ENCODE data around the gene NKAPD1. TPM values are rescaled to one million over a fixed set of nuclear protein-coding genes. Genes with fewer than 3 reads are reported as not detected.
"Not testable (repeated sequence)": the region's sequence is repeated elsewhere in the genome, so short reads cannot be mapped to it uniquely, and the experiment has no call there.

Gene NKAPD1
- total and polyA plus RNA-seq, 9 of the 15 experiments (the other 6 are each of a cell fraction or from before 2014, with no cell fraction given), result 14.1 to 73.5 (median 29.3) TPM

DNA sequence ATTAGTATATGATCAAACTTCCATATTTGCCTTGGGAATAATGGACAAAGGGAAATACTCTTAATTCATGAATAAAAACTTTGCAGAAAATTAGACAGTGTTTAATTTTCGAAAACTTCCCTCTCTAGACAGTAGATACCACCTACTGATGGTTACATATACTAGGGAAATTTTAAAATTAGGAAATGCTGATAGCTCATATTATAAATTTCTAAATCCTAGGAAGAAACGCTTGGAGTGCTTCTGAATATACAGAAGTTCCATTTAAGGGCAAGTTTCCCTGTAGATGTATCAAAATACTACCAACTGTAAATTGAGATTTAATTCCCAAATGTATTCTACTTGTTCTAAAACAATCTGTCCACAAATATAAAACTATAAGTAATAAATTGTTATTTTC, 21.2 kb downstream of the NKAPD1 start:
- H4K20me1 ChIP-seq (replicated peaks; ENCODE audit: control insufficient read depth, insufficient read depth, low read length); H3K9me3 ChIP-seq (replicated peaks; ENCODE audit: control insufficient read depth, insufficient read depth, low read depth, low read length); H2AFZ ChIP-seq (ENCODE audit: low read depth, low read length); CTCF ChIA-PET (ENCODE audit: low intra/inter-chr PET ratio); FAIRE-seq; DNase-seq (ENCODE audit: extremely low read depth in 1 of 4, low spot score in 3 of 4); H3K27me3 ChIP-seq (ENCODE audit: control insufficient read depth in 2 of 2, insufficient read depth in 2 of 2, low read length in 2 of 2); H3K4me2 ChIP-seq (ENCODE audit: insufficient read depth, low read length); H3K4me3 ChIP-seq; H3K9me1 ChIP-seq (ENCODE audit: control insufficient read depth, insufficient read depth, low read length); ATAC-seq; in situ Hi-C loops (cut with MboI); H3K27ac ChIP-seq (ENCODE audit: extremely low read depth, low read depth, low read length); intact Hi-C loops (cut with micrococcal nuclease); H3K9ac ChIP-seq (ENCODE audit: insufficient read depth in 1 of 2, low read depth in 2 of 2, low read length in 2 of 2): not testable (repeated sequence)
- H3K79me2 ChIP-seq (ENCODE audit: control insufficient read depth, insufficient read depth, low read length), result peaks cover 13% of the 10 kb centered on the region; the same call in 1 of the 3 replicates
- peaks cover 59% of the 10 kb centered on the region for H3K36me3 ChIP-seq (ENCODE audit: control insufficient read depth, insufficient read depth, low read length)
- POLR2A ChIA-PET, result interaction anchor here (0.7 kb wide), 1 partner anchor 271 kb away, joined by 3 read pairs; no protein-coding TSS in a partner anchor
- H3K4me1 ChIP-seq (replicated peaks in 1 of 2; ENCODE audit: control insufficient read depth in 2 of 2, insufficient read depth in 2 of 2, low read length in 2 of 2), result peaks cover 12 to 14% of the 10 kb centered on the region in 2 experiments; a peak in 4 of 5 replicates
- WGBS (ENCODE audit: insufficient coverage, low coverage, missing lambda C conversion rate), result 94% methylated on average over 2 of the region's 2 CpGs
- BruUV-seq (replicated peaks), result TSS peak; percentile 30

DNA sequence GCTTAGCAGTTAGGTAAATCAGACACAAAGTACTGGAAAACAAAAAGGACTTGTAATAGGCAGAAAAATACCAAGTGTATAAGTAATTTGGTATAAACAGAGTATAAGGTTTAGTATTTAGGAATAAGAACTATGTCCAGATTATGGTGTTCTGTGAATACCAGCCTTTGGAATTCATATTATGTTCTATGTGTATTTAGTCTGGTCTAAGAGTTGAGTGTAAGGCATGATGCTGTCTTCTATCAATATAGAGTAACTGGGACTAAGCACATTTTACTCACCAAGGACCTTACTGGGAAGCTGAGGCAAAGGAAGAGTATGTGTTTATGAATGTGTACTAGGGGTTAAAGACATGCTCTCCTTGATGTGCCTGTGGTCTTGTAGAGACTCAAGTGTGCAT, 22.1 kb downstream of the NKAPD1 start:
- peaks cover 50% of the 10 kb centered on the region for H3K36me3 ChIP-seq (ENCODE audit: control insufficient read depth, insufficient read depth, low read length)
- no TSS peak for BruUV-seq (replicated peaks)

More for the DNA sequence above, 22.1 kb downstream of the NKAPD1 start:
- peaks cover 8% of the 10 kb centered on the region; the same call in 1 of the 3 replicates for H3K79me2 ChIP-seq (ENCODE audit: control insufficient read depth, insufficient read depth, low read length)
- H3K4me2 ChIP-seq (ENCODE audit: insufficient read depth, low read length), result no peak overlapping the region
- DNase-seq (ENCODE audit: extremely low read depth in 1 of 4, low spot score in 3 of 4), result no peak
- POLR2A ChIA-PET, result interaction anchor here (0.6 to 1.5 kb wide), 5 partner anchors 9 to 1977 kb away, joined by 3 to 9 read pairs (median 4); partner anchors contain the start of genes SDHD and TIMM8B
- H4K20me1 ChIP-seq (replicated peaks; ENCODE audit: control insufficient read depth, insufficient read depth, low read length), result peaks cover 5% of the 10 kb centered on the region; the same call in 1 of the 2 replicates
- no peaks in the 10 kb centered on the region for H3K9me1 ChIP-seq (ENCODE audit: control insufficient read depth, insufficient read depth, low read length)
- ATAC-seq, result peak; percentile 14
- in situ Hi-C loops (cut with MboI) (no loop called here), intact Hi-C loops (cut with micrococcal nuclease) (no loop called here)
- H3K9ac ChIP-seq (ENCODE audit: insufficient read depth in 1 of 2, low read depth in 2 of 2, low read length in 2 of 2), result no peak overlapping the region
- TF ChIP-seq EGR1 (conservative IDR thresholded peaks at IDR 0.05) (no peak), POLR2A (conservative IDR thresholded peaks at IDR 0.05) (peak; percentile 54)
- TF ChIP-seq, protein P1, sequence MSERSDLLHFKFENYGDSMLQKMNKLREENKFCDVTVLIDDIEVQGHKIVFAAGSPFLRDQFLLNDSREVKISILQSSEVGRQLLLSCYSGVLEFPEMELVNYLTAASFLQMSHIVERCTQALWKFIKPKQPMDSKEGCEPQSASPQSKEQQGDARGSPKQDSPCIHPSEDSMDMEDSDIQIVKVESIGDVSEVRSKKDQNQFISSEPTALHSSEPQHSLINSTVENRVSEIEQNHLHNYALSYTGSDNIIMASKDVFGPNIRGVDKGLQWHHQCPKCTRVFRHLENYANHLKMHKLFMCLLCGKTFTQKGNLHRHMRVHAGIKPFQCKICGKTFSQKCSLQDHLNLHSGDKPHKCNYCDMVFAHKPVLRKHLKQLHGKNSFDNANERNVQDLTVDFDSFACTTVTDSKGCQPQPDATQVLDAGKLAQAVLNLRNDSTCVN (CRISPR knock-in tag; IDR thresholded peaks at IDR 0.05), result no peak
- TF ChIP-seq, protein P2, sequence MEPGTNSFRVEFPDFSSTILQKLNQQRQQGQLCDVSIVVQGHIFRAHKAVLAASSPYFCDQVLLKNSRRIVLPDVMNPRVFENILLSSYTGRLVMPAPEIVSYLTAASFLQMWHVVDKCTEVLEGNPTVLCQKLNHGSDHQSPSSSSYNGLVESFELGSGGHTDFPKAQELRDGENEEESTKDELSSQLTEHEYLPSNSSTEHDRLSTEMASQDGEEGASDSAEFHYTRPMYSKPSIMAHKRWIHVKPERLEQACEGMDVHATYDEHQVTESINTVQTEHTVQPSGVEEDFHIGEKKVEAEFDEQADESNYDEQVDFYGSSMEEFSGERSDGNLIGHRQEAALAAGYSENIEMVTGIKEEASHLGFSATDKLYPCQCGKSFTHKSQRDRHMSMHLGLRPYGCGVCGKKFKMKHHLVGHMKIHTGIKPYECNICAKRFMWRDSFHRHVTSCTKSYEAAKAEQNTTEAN (CRISPR knock-in tag; IDR thresholded peaks at IDR 0.05), result no peak
- H3K27ac ChIP-seq (ENCODE audit: extremely low read depth, low read depth, low read length), result no peak overlapping the region
- FAIRE-seq, result no peak
- CTCF ChIA-PET (ENCODE audit: low intra/inter-chr PET ratio), result no interaction called here
- no peak overlapping the region for H2AFZ ChIP-seq (ENCODE audit: low read depth, low read length)
- no peaks in the 10 kb centered on the region for H3K27me3 ChIP-seq (ENCODE audit: control insufficient read depth in 2 of 2, insufficient read depth in 2 of 2, low read length in 2 of 2)
- no peak overlapping the region for H3K4me3 ChIP-seq
- H3K9me3 ChIP-seq (replicated peaks; ENCODE audit: control insufficient read depth, insufficient read depth, low read depth, low read length), result no peaks in the 10 kb centered on the region
- peaks cover 12 to 14% of the 10 kb centered on the region in 2 experiments; a peak in 4 of 5 replicates for H3K4me1 ChIP-seq (replicated peaks in 1 of 2; ENCODE audit: control insufficient read depth in 2 of 2, insufficient read depth in 2 of 2, low read length in 2 of 2)
